GM12878 (cell line): ENCODE results near the gene MFN2. TPM values are rescaled to one million over a fixed set of nuclear protein-coding genes. Genes with fewer than 3 reads are reported as not detected.

Source experiments
- ATAC-seq: fragments of 200-7000 bp; cut with Tn5 transposase; 3 replicates; pipeline ENCODE4 v1.9.1; 2020; ENCODE audit warnings: mild to moderate bottlenecking, moderate library complexity
- BruUV-seq: library from RNA; stranded (reverse); fragments of 400-500 nt; replicated peaks from 2 replicates; lab custom pipeline; 2021; lab: Mats Ljungman, UMichigan
- CTCF ChIA-PET: fragments of 300-600 bp; sonication (Branson Sonifier 250); formaldehyde crosslinking; extraction: SDS; loops from one replicate; lab custom pipeline; 2021; ENCODE audit warnings: inconsistent platforms; lab: Yijun Ruan, JAX
- POLR2A ChIA-PET: fragments of 350-600 bp; formaldehyde crosslinking; extraction: SDS; loops from one replicate; lab custom pipeline; 2021; ENCODE audit warnings: inconsistent platforms; lab: Charles Lee
- RAD21 ChIA-PET: fragments of 300-600 bp; sonication (Branson Sonifier 250); formaldehyde crosslinking; loops from one replicate; lab custom pipeline; 2023; ENCODE audit warnings: antibody characterized with exemption; ENCODE audit not compliant: unreplicated experiment; lab: Charles Lee
- SMC1A ChIA-PET: fragments of 300-600 bp; sonication (Branson Sonifier 250); formaldehyde crosslinking; loops from one replicate; lab custom pipeline; 2023; ENCODE audit not compliant: unreplicated experiment, uncharacterized antibody; lab: Charles Lee
- DNase-seq: peaks from one replicate; pipeline ENCODE4 v3.0.0-alpha.2; 2011; ENCODE audit warnings: low read depth, low spot score
- FAIRE-seq: peaks from 3 replicates; lab custom pipeline; 2011; peaks lifted over from hg19 to GRCh38; lab: Jason Lieb, UNC
- H2AFZ ChIP-seq: 2 replicates; pipeline ENCODE4 v1.6.0; 2011; ENCODE audit warnings: low read depth, low read length, control low read depth; ENCODE audit not compliant: control insufficient read depth
- H3K27ac ChIP-seq: 2 replicates; pipeline ENCODE4 v1.5.1; 2011; ENCODE audit warnings: control low read depth; ENCODE audit not compliant: control insufficient read depth, insufficient read depth
- H3K27me3 ChIP-seq, 2 experiments: replicated peaks in 1 of 2; 2 replicates each; pipeline versions ENCODE4 v1.6.0 to v1.6.1; 2011; ENCODE audit warnings: low read length in 1 of 2; ENCODE audit not compliant: control insufficient read depth in 2 of 2, insufficient read depth in 2 of 2
- H3K36me3 ChIP-seq, 2 experiments: 2 replicates each; pipeline ENCODE4 v1.5.1; 2011; ENCODE audit warnings: low read length in 1 of 2; ENCODE audit not compliant: control insufficient read depth in 2 of 2, insufficient read depth in 2 of 2
- H3K4me1 ChIP-seq: 2 replicates; pipeline ENCODE4 v1.6.1; 2011; ENCODE audit warnings: mild to moderate bottlenecking, low read length, moderate library complexity, mixed read lengths; ENCODE audit not compliant: control insufficient read depth, insufficient read depth
- H3K4me2 ChIP-seq: 2 replicates; pipeline ENCODE4 v1.6.0; 2011; ENCODE audit warnings: control low read depth; ENCODE audit not compliant: control insufficient read depth, insufficient read depth
- H3K4me3 ChIP-seq: fragments of 200-600 bp; sonication (generic); 2 replicates; pipeline ENCODE4 v1.5.1; 2016
- H3K79me2 ChIP-seq: 2 replicates; pipeline ENCODE4 v1.6.0; 2011; ENCODE audit warnings: low read length; ENCODE audit not compliant: control insufficient read depth, insufficient read depth
- H3K9ac ChIP-seq: 2 replicates; pipeline ENCODE4 v1.8.0; 2011; ENCODE audit warnings: low read length, control low read depth, mixed read lengths; ENCODE audit not compliant: control insufficient read depth, insufficient read depth
- H3K9me3 ChIP-seq: replicated peaks from 3 replicates; pipeline ENCODE4 v1.5.1; 2011; ENCODE audit warnings: mild to moderate bottlenecking, low read length; ENCODE audit not compliant: control insufficient read depth, insufficient read depth
- H4K20me1 ChIP-seq: 2 replicates; pipeline ENCODE4 v1.6.0; 2011; ENCODE audit not compliant: control insufficient read depth, insufficient read depth
- PAX5 ChIP-seq: IDR thresholded peaks from 2 replicates; pipeline ENCODE4 v1.6.1; 2011; ENCODE audit warnings: low read depth, low read length, borderline replicate concordance
- RAD21 ChIP-seq: IDR thresholded peaks from 2 replicates; pipeline ENCODE4 v1.6.1; 2011; ENCODE audit warnings: mild to moderate bottlenecking, low read depth, low read length, moderate library complexity; ENCODE audit not compliant: insufficient read depth
- SMC3 ChIP-seq: IDR thresholded peaks from 2 replicates; pipeline ENCODE4 v1.6.1; 2011; ENCODE audit warnings: low read length, improper control_type of control experiment, borderline replicate concordance
- YY1 ChIP-seq: IDR thresholded peaks from 2 replicates; pipeline ENCODE4 v1.6.1; 2011; ENCODE audit warnings: low read depth, mild to moderate bottlenecking, low read length
- ZNF384 ChIP-seq: IDR thresholded peaks from 2 replicates; pipeline ENCODE4 v1.6.1; 2012; ENCODE audit warnings: low read depth, mild to moderate bottlenecking, low read length, improper control_type of control experiment, borderline replicate concordance
- WGBS: methylation state at CpG from one replicate; pipeline ENCODE4 v1.1.6; 2016; ENCODE audit warnings: low lambda C conversion rate; ENCODE audit not compliant: insufficient replicate concordance, insufficient coverage; ENCODE audit errors: missing lambda C conversion rate; 5-methylcytosine and 5-hydroxymethylcytosine counted together
- in situ Hi-C: fragments of 300-500 bp; cut with MboI; formaldehyde crosslinking; loops from 9 replicates; pipeline ENCODE4 v1.14.3; 2018; ENCODE audit warnings: mixed read lengths
- intact Hi-C: fragments of 100-400 bp; cut with micrococcal nuclease; formaldehyde crosslinking; loops from one replicate; pipeline ENCODE4 v1.14.2; 2022; ENCODE audit not compliant: unreplicated experiment
- polyA plus RNA-seq, 11 experiments: library from polyadenylated mRNA; depleted of rRNA in 4 of 11; unstranded in 6 of 11; stranded (reverse) in 5 of 11; fragments of >200 nt; fragmentation: Nextera tagmentation in 4 of 11; fragmentation: Illumina TruSeq in 1 of 11; extraction: Ambion mirVana in 4 of 11; extraction: Trizol in 1 of 11; gene quantifications; 1 replicate in 1 of 11; 2 replicates in 10 of 11; pipeline versions ENCODE4 v1.2.1 to v1.2.3, GENCODE V29; 2011 to 2016; ENCODE audit warnings: inconsistent platforms in 2 of 11, missing spikeins in 2 of 11, low read depth in 1 of 11
- total RNA-seq, 4 experiments: library from RNA; depleted of rRNA in 3 of 4; stranded (reverse); fragments of >200 nt in 3 of 4; fragmentation: Illumina TruSeq in 1 of 4; extraction: Trizol in 1 of 4; gene quantifications; 2 replicates each; pipeline versions ENCODE4 v1.2.1 to v1.2.3, GENCODE V29; 2013 to 2021
- TF ChIP-seq, protein P1 (sequence below), 3 experiments: IDR thresholded peaks in 2 of 3; conservative IDR thresholded peaks in 1 of 3; 2 replicates each; pipeline ENCODE4 v1.5.1; 2011; ENCODE audit warnings: low read depth in 3 of 3, low read length in 3 of 3, mild to moderate bottlenecking in 3 of 3, control low read depth in 2 of 3, moderate library complexity in 2 of 3, inconsistent platforms in 1 of 3, mixed read lengths in 1 of 3; ENCODE audit not compliant: control insufficient read depth in 2 of 3, insufficient read depth in 1 of 3; ENCODE audit errors: extremely low read depth in 1 of 3
- TF ChIP-seq, protein P2 (sequence below): fragments of 450-650 bp; IDR thresholded peaks from 2 replicates; pipeline ENCODE4 v1.6.1; 2017; ENCODE audit warnings: mild to moderate bottlenecking
- TF ChIP-seq, protein P3 (sequence below): IDR thresholded peaks from 2 replicates; pipeline ENCODE4 v1.6.1; 2012; ENCODE audit warnings: low read depth, low read length, improper control_type of control experiment

MFN2 gene
- total and polyA plus RNA-seq, 10 of the 15 experiments (the other 5 are each of a cell fraction or from before 2014, with no cell fraction given), result 5.3 to 64.4 (median 48.1) TPM

DNA sequence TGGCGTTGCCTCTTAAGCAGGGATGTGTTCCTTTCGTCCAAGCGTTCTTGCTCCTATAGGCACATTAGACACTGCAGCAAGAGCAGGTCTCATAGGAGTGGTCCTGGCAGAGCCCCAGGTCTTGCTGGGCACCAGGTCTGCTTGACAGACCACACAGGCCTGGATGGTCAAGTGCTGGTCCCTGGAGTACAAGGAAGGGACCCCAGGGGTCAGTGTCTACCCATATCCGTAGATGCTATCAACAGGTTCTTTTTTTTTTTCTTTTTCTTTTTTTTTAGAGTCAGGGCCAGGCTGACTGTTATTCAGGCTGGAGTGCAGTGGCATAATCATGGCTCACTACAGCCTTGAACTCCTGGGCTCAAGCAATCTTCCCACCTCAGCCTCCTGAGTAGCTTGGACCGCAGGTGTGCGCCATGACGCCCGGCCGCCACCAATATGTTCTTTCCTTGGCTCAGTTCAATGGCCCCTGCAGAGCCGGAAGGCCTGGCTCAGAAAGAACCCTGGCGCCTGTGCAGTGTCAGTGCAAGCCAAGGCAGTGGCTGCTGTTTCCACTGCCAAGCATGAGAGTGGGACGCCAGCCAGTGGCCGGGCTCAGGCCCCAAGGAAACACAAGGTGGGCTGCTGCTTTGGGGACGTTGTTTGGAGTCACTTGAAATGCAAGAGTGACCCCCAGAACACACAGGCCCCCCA is 72.9 kb downstream of the MFN2 start:
- ChIA-PET CTCF (interaction anchor here (2.6 to 3.0 kb wide), 3 partner anchors 14 to 26 kb away, joined by 9 to 31 read pairs (median 22); no protein-coding TSS in a partner anchor), POLR2A (interaction anchor here (1.3 to 11.1 kb wide), 5 partner anchors 13 to 109 kb away, joined by 4 to 154 read pairs (median 57); partner anchors contain the start of gene TNFRSF8), RAD21 (interaction anchor here (1.6 to 9.9 kb wide), 7 partner anchors 8 to 34 kb away, joined by 6 to 167 read pairs (median 24); partner anchors contain the start of genes MIIP and TNFRSF8), SMC1A (interaction anchor here (2.0 to 14.3 kb wide), 2 partner anchors 15 to 26 kb away, joined by 38 to 209 read pairs; partner anchors contain the start of gene TNFRSF8)
- ATAC-seq (peak; percentile 9), FAIRE-seq (no peak), DNase-seq (no peak)
- Histone ChIP-seq H3K4me3 (peak overlapping the region; percentile 45; the same call in 1 of the 2 replicates), H4K20me1 (no peaks in the 10 kb centered on the region), H3K4me2 (peak overlapping the region; percentile 90; the same call in 1 of the 2 replicates), H3K79me2 (peaks cover 14% of the 10 kb centered on the region), H3K36me3 (no peaks in the 10 kb centered on the region), H3K4me1 (peaks cover 95% of the 10 kb centered on the region), H3K27ac (peak overlapping the region; percentile 100), H2AFZ (no peak overlapping the region), H3K9me3 (peaks cover 2% of the 10 kb centered on the region; the same call in 2 of the 3 replicates), H3K9ac (peak overlapping the region; percentile 79), H3K27me3 (no peaks in the 10 kb centered on the region)
- in situ Hi-C loops, result loop anchor here (25.0 kb wide), 1 partner anchor 1659 kb away; the partner anchor contains the start of gene PRDM2
- intact Hi-C loops, result loop anchor here (1.0 to 5.0 kb wide), 4 partner anchors 7 to 144 kb away; no protein-coding TSS in a partner anchor
- BruUV-seq, result no TSS peak
- TF ChIP-seq PAX5 (no peak), YY1 (peak; percentile 30), ZNF384 (peak; percentile 83), RAD21 (peak; percentile 54; the same call in 1 of the 2 replicates), SMC3 (peak; percentile 14; the same call in 1 of the 2 replicates)
- TF ChIP-seq, protein P1, sequence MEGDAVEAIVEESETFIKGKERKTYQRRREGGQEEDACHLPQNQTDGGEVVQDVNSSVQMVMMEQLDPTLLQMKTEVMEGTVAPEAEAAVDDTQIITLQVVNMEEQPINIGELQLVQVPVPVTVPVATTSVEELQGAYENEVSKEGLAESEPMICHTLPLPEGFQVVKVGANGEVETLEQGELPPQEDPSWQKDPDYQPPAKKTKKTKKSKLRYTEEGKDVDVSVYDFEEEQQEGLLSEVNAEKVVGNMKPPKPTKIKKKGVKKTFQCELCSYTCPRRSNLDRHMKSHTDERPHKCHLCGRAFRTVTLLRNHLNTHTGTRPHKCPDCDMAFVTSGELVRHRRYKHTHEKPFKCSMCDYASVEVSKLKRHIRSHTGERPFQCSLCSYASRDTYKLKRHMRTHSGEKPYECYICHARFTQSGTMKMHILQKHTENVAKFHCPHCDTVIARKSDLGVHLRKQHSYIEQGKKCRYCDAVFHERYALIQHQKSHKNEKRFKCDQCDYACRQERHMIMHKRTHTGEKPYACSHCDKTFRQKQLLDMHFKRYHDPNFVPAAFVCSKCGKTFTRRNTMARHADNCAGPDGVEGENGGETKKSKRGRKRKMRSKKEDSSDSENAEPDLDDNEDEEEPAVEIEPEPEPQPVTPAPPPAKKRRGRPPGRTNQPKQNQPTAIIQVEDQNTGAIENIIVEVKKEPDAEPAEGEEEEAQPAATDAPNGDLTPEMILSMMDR (IDR thresholded peaks at IDR 0.05 in 2 of 3, conservative IDR thresholded peaks at IDR 0.05 in 1 of 3; ENCODE audit: control insufficient read depth in 2 of 3, extremely low read depth in 1 of 3, insufficient read depth in 1 of 3, low read depth in 3 of 3, low read length in 3 of 3), result peak; percentile 11 to 29 (median 22); a peak in 2 of 6 replicates
- TF ChIP-seq, protein P2, sequence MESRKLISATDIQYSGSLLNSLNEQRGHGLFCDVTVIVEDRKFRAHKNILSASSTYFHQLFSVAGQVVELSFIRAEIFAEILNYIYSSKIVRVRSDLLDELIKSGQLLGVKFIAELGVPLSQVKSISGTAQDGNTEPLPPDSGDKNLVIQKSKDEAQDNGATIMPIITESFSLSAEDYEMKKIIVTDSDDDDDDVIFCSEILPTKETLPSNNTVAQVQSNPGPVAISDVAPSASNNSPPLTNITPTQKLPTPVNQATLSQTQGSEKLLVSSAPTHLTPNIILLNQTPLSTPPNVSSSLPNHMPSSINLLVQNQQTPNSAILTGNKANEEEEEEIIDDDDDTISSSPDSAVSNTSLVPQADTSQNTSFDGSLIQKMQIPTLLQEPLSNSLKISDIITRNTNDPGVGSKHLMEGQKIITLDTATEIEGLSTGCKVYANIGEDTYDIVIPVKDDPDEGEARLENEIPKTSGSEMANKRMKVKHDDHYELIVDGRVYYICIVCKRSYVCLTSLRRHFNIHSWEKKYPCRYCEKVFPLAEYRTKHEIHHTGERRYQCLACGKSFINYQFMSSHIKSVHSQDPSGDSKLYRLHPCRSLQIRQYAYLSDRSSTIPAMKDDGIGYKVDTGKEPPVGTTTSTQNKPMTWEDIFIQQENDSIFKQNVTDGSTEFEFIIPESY, result 0 out of 2 replicates have a peak, but pooled peaks have one; percentile 55
- TF ChIP-seq, protein P3, sequence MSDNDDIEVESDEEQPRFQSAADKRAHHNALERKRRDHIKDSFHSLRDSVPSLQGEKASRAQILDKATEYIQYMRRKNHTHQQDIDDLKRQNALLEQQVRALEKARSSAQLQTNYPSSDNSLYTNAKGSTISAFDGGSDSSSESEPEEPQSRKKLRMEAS, result no peak
- WGBS, result 38% methylated on average over 14 of the region's 14 CpGs
